Measurements from ENCODE around the gene STRIT1. TPM values are rescaled to one million over a fixed set of nuclear protein-coding genes. Genes with fewer than 3 reads are reported as not detected.

The STRIT1 gene
- total RNA-seq, 1 donor, result not detected

DNA sequence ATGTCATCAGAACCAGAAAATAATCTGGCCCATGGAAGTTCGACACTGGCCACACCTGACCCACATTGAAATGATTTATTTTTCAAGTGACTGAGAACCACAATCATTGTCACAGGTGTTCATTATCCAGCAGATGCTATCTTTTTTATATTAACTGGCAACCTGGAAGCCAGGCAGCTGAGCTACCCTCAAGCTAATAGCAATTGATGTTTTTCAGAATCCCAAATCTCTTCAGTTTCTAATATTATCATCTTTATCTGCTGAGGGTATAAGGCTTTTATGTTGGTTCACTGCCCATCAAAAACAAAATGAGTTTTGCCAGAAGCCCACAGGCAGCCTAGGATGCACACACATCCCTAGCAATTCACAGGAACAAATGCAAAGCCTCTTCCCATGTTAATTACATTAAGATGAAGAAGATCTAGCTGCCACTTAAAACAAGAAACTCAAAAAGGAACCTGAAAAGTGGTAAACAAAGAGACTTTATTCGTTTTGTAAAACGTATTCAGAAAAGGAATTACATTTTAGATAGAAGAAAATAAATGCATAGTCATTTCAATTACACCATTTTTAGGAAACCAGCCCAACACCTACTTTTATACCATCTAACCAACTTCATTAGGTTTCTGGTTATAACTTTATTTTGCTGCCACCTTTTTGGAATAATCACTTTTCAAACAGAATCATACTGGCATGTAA, 40.9 kb upstream of the STRIT1 start:
- H3K4me3 ChIP-seq (ENCODE audit: low read depth, low read length), result no peak overlapping the region
- TF ChIP-seq, protein P1, sequence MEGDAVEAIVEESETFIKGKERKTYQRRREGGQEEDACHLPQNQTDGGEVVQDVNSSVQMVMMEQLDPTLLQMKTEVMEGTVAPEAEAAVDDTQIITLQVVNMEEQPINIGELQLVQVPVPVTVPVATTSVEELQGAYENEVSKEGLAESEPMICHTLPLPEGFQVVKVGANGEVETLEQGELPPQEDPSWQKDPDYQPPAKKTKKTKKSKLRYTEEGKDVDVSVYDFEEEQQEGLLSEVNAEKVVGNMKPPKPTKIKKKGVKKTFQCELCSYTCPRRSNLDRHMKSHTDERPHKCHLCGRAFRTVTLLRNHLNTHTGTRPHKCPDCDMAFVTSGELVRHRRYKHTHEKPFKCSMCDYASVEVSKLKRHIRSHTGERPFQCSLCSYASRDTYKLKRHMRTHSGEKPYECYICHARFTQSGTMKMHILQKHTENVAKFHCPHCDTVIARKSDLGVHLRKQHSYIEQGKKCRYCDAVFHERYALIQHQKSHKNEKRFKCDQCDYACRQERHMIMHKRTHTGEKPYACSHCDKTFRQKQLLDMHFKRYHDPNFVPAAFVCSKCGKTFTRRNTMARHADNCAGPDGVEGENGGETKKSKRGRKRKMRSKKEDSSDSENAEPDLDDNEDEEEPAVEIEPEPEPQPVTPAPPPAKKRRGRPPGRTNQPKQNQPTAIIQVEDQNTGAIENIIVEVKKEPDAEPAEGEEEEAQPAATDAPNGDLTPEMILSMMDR (IDR thresholded peaks at IDR 0.05; ENCODE audit: insufficient read depth, low read length), result no peak
- no peak for DNase-seq (ENCODE audit: low read depth)

DNA sequence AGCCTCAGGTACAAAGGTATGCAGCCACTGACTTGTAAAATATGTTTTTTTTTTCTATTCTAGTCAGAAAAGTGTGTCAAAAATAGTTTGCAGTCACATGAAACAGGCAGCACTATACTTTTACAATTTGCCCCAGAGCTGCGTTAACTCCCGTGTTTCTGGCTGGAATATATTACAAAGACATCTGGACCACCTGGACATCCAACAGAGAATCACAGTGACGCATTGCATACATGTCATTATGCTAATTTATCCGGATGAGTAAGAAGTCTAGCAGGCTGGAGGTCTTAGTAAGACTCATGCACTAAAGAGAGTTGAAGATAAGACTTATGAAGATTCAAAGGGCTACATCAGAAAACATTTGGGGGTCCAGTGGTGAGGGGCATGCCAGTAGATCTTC, 39.2 kb upstream of the STRIT1 start:
- no peak overlapping the region for H3K4me3 ChIP-seq (ENCODE audit: low read depth, low read length)
- TF ChIP-seq, protein P1 (IDR thresholded peaks at IDR 0.05; ENCODE audit: insufficient read depth, low read length), result no peak
- DNase-seq (ENCODE audit: low read depth), result no peak

DNA sequence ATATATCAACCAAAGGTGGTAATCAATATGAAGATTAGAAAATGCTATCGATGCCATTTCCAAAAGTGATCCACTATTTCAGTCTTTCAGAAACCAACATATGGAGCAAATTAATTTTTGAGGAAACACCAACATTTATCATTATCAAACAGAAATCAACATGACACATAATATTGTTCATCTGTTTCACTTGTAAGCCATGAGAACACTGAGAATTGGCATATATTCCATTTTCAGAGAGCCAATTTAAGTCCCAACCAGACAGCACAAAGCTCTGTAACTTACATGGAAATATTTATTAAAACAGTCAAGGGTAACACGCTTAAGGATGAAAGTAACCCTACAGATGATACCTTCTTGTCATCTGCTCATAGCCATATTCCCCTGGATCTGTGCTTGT, 37.6 kb upstream of the STRIT1 start:
- no peak for DNase-seq (ENCODE audit: low read depth)
- H3K4me3 ChIP-seq (ENCODE audit: low read depth, low read length), result no peak overlapping the region

DNA sequence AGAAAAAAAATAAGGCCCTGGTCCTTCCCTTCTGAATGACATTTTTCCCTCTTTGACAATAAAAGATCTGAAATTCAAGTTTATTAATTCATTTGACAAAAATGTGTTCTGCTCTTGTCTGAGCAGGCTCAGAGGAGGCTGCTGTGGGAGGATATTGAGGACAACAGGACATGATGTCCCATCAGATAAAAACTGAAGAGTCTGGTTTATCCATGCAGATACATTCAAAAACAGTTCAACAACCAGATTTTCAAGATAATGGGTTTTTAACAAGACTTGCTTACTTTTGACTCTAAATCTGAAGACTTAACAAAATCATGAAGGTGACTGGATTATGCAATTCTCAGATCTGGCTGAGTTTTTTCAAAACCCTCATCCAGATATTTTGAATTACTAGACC, 36.9 kb upstream of the STRIT1 start:
- TF ChIP-seq, protein P1 (IDR thresholded peaks at IDR 0.05; ENCODE audit: insufficient read depth, low read length), result no peak
- no peak for DNase-seq (ENCODE audit: low read depth)
- H3K4me3 ChIP-seq (ENCODE audit: low read depth, low read length), result no peak overlapping the region

More for the DNA sequence above, 37.6 kb upstream of the STRIT1 start:
- TF ChIP-seq, protein P1 (IDR thresholded peaks at IDR 0.05; ENCODE audit: insufficient read depth, low read length), result no peak

DNA sequence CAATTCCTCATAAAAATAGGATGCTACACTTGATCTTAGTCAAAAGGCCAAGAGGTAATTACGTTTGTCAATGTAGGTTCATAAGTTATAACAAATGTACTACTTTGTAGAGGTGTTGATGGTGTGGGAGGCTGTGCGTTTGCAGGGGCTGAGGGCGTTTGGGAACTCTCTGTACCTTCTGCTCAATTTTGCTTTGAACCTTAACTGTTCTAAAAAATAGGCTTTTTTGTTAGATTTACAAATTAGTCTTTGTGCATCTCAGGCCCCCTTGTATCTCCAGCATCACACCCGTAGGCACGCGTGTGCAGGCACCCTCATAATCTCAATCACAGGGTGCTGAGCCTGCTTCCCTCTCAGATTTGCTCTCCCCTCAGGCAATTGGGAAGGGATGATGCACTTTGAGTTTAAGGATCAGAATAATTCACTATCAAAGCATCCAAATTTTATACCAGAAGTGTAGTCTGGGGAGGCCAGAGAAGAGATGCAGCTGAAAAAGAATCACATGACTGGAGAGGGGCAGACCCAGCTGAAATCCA, 36.1 kb upstream of the STRIT1 start:
- DNase-seq (ENCODE audit: low read depth), result no peak
- TF ChIP-seq, protein P1 (IDR thresholded peaks at IDR 0.05; ENCODE audit: insufficient read depth, low read length), result no peak
- no peak overlapping the region for H3K4me3 ChIP-seq (ENCODE audit: low read depth, low read length)

DNA sequence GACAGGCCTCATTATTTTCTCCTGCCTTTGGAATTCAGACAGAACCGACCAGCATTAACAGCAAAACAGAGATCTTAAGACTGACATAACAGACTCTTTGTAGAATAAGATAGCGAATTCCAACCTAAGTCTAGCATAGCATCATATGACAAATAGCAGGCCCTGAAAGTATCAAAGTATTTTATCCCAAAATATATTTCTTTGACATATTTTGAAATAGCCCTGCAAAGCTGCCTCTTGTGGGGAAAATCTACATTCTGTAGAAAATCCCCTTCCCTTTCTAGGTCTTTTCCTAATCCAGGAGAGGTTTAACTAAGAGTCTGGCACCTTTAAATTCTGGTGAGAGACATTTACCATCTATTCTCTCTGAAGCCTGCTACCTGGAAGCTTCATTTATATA, 34.4 kb upstream of the STRIT1 start:
- TF ChIP-seq, protein P1 (IDR thresholded peaks at IDR 0.05; ENCODE audit: insufficient read depth, low read length), result no peak
- H3K4me3 ChIP-seq (ENCODE audit: low read depth, low read length), result no peak overlapping the region
- no peak for DNase-seq (ENCODE audit: low read depth)

Measured in fibroblast of the aortic adventitia (primary cell).